ENCODE results near the gene SYT2.
A peak's percentile ranks its signal among the peaks of the same experiment; 100 is the strongest.
"Not testable (repeated sequence)": the region's sequence is repeated elsewhere in the genome, so short reads cannot be mapped to it uniquely, and the experiment has no call there.

SYT2 gene

GRCh38 chr1:202656951-202657646, 53.2 kb downstream of the SYT2 start:
- DNase-seq (ENCODE audit: low spot score) = no peak
- H3K36me3 Mint-ChIP-seq (ENCODE audit: low read depth) = no peaks in the 10 kb centered on the region
- H3K9me3 Mint-ChIP-seq = no peaks in the 10 kb centered on the region
- no peaks in the 10 kb centered on the region for H3K4me1 Mint-ChIP-seq (ENCODE audit: low read depth)
- peaks cover 20% of the 10 kb centered on the region for H3K27me3 Mint-ChIP-seq (ENCODE audit: low read depth)
- H3K4me3 Mint-ChIP-seq = no peak overlapping the region
- H3K27ac Mint-ChIP-seq = no peak overlapping the region

DNA sequence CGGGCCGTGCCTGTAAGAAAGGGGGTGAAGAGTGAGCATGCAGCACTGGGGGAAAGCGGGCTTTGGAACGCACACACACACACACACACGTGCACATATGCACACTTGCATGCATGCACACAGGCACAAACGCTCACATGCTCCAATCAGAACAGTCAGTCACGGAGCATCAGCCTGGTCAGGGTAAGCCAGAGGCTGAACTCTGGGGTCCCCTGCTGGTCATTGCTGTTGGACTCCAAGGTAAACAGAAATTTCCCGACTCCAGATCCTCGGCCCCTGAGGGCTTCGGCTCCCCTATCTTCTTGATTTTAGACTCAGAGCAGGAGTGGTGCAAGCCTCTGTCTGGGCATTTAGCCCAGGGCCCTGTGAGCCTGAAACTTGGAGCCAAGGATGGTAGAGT, 54.2 kb downstream of the SYT2 start:
- DNase-seq (ENCODE audit: low spot score) = no peak
- H3K27me3 Mint-ChIP-seq (ENCODE audit: low read depth) = peaks cover 17% of the 10 kb centered on the region
- H3K4me3 Mint-ChIP-seq = no peak overlapping the region
- no peaks in the 10 kb centered on the region for H3K4me1 Mint-ChIP-seq (ENCODE audit: low read depth)
- no peaks in the 10 kb centered on the region for H3K36me3 Mint-ChIP-seq (ENCODE audit: low read depth)
- no peak overlapping the region for H3K27ac Mint-ChIP-seq
- no peaks in the 10 kb centered on the region for H3K9me3 Mint-ChIP-seq

DNA sequence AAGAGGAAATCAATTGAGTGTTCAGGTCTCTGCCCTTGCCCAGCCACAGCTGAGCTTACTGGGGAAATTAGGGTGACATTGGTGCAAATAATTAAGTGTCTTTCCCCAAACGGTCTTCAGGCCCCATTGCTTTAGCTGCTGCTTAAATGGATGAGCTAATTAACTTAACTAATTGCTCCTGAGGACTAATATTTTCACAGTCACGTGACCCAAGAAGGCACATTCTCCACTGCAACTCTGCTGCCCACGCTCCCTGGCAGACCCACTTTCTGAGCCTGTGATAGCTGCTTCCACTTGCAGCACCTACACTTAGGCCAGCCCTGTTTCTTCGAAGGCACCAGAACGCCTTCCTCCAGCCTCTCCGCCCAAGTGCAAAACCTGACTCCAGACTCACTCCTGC, 56.2 kb downstream of the SYT2 start:
- no peak overlapping the region for H3K4me3 Mint-ChIP-seq
- H3K9me3 Mint-ChIP-seq = no peaks in the 10 kb centered on the region
- no peaks in the 10 kb centered on the region for H3K36me3 Mint-ChIP-seq (ENCODE audit: low read depth)
- H3K4me1 Mint-ChIP-seq (ENCODE audit: low read depth) = no peaks in the 10 kb centered on the region
- no peak overlapping the region for H3K27ac Mint-ChIP-seq
- no peak for DNase-seq (ENCODE audit: low spot score)
- peaks cover 25% of the 10 kb centered on the region for H3K27me3 Mint-ChIP-seq (ENCODE audit: low read depth)

DNA sequence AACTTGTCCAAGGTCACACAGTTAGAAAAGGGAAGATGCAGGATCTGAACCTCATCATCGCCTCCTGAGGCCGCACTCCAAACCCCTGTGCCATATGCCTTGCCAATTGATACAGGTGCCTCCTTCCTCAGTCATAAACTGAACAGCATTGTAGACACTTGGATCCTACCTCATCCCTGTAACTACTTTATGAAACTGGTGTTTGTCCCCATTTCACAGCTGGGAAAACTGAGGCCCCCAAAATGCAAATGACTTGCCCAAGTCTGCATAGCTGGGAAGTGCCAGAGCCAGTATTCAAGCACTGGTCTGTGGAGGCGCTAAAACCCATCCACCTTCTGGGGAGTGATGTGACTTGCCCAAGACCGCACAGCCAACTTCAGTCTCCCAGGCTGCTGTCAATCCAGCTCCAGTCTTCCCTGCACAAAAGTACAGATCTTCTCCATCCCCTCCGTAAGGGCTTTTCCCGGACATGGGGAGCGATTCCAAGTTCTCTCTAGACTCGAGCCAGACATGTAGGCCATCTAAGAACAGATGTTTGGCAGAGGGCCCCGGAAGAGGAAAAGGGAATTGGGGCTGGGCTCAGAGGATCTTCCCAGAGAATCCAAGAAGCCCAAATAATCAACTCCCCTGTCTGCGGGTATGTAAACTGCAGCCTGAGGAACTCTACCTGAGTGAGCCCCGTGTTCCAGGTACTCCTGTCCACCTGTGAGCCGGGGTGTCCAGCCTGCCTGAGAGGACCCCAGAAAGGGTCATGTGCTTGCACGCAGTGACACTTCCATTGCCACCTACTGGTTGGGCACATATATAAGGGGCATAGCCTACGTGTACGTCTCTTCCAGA, 60.5 kb downstream of the SYT2 start:
- H3K27ac Mint-ChIP-seq = no peak overlapping the region
- peaks cover 52% of the 10 kb centered on the region for H3K27me3 Mint-ChIP-seq (ENCODE audit: low read depth)
- no peaks in the 10 kb centered on the region for H3K4me1 Mint-ChIP-seq (ENCODE audit: low read depth)
- no peaks in the 10 kb centered on the region for H3K36me3 Mint-ChIP-seq (ENCODE audit: low read depth)
- H3K9me3 Mint-ChIP-seq = no peaks in the 10 kb centered on the region
- DNase-seq (ENCODE audit: low spot score) = no peak
- H3K4me3 Mint-ChIP-seq = no peak overlapping the region

- peaks cover 60% of the 10 kb centered on the region for H3K27me3 Mint-ChIP-seq (ENCODE audit: low read depth)
- H3K27ac Mint-ChIP-seq = no peak overlapping the region
- H3K36me3 Mint-ChIP-seq (ENCODE audit: low read depth) = no peaks in the 10 kb centered on the region
- no peak overlapping the region for H3K4me3 Mint-ChIP-seq
- no peak for DNase-seq (ENCODE audit: low spot score)
- no peaks in the 10 kb centered on the region for H3K9me3 Mint-ChIP-seq
- H3K4me1 Mint-ChIP-seq (ENCODE audit: low read depth) = peaks cover 2% of the 10 kb centered on the region
These were observed 61.5 kb downstream of the SYT2 start for GRCh38 chr1:202648605-202649226.

DNA sequence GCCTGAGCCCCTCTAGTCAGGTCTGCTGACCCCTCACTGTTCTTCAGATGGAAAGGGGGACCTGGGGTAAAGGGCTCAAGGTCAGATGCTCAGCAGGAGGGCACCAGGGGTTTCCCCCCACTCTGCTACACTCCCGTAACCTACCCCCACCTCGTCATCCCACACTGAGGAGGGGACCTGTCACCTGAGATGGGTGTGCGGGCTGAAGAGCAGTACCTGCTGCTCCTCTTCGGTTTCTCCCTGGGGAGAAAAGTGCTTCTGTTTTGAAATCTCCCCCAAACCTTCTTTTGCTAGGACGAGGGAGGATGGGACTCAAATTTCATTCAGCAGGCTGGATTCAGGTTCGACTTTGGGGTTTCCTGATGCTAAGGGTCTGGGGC, 65.2 kb downstream of the SYT2 start:
- Mint-ChIP-seq H3K36me3 (ENCODE audit: low read depth) (no peaks in the 10 kb centered on the region), H3K27me3 (ENCODE audit: low read depth) (peaks cover 81% of the 10 kb centered on the region), H3K27ac (no peak overlapping the region), H3K4me3 (no peak overlapping the region), H3K4me1 (ENCODE audit: low read depth) (peaks cover 3% of the 10 kb centered on the region), H3K9me3 (no peaks in the 10 kb centered on the region)
- no peak for DNase-seq (ENCODE audit: low spot score)

DNA sequence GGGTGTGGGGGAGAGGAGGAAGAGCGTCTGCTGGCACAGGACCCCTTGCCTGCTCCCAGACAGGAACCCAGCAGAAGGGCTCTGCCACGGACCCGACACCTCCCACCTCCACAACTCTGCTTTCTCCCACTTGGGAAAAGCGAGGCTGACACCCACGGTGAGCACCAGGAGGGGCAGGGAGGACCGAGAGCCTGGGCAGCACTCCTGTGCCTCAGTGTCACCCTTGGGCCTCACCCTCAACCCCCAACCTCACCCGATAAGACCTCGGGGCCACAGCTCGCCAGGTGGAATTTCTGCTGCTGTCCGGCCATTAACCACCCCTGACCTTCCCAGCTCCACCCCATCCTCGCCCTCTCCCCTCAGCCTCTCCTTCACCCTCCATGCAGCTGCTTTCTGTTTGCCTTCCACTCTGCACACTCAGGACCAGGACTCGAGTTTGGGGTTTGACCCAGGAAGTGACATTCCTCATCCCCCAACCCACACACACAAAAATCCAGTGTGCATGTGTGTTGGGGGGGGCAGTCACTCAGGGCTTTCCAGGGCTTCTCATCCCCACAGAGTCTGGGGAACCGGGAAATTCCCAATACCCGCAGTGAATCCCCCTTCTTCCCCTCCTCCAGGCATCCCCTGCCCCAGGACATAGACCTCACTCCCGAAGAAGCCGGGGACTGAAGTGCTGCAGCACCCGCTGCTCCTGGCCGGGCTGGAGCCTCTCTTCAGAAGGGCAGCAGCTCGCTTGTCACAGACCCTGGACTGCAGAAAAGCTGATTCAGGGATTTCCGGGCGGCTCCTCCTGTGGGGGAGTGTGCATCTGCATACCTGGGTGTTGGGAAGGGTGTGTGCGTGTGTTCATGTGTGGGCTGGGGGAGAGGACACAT, 65.8 kb downstream of the SYT2 start:
- Mint-ChIP-seq H3K27ac (no peak overlapping the region), H3K4me3 (no peak overlapping the region), H3K27me3 (ENCODE audit: low read depth) (peaks cover 80% of the 10 kb centered on the region), H3K36me3 (ENCODE audit: low read depth) (no peaks in the 10 kb centered on the region), H3K4me1 (ENCODE audit: low read depth) (peaks cover 3% of the 10 kb centered on the region), H3K9me3 (no peaks in the 10 kb centered on the region)
- no peak for DNase-seq (ENCODE audit: low spot score)

- Mint-ChIP-seq H3K4me3 (peak overlapping the region; percentile 21), H3K27ac (no peak overlapping the region), H3K9me3 (no peaks in the 10 kb centered on the region), H3K4me1 (ENCODE audit: low read depth) (peaks cover 3% of the 10 kb centered on the region), H3K27me3 (ENCODE audit: low read depth) (peaks cover 83% of the 10 kb centered on the region), H3K36me3 (ENCODE audit: low read depth) (no peaks in the 10 kb centered on the region)
- DNase-seq (ENCODE audit: low spot score) = peak; percentile 7
These were observed 66.6 kb downstream of the SYT2 start for GRCh38 chr1:202643397-202644218.

DNA sequence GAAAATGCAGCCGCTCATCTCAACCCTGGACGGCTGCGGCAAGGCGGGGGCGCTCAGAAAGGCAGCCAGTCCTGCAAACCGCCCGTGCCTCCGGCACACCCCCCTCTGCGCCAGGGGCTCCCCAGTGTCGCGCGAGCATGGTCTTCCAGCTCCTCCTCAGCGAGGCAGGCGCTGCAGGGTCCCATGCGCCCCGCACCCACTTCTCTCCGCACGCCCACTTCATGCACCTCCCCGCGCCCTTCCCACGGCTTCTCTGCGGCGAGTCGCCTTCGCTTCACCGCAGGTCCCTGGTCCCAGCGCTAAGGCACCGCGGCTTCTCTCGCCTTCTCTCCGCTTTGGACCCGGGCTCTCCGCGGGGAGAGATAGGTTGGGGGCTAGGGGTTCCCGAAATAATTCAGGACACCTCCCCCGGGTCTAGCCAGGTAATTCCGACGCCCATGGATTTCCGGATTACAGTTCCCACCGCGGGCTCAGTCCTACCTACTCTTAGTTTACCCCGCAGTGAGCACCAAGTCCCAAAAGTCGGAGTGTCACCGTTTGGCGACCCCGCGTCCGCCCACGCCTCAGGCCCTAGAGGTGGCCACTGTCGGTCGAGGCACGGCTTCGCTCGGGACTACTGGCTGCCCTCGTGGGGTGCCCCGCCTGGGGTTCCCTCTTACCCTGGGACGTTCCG, 67.5 kb downstream of the SYT2 start:
- Mint-ChIP-seq H3K36me3 (ENCODE audit: low read depth) (no peaks in the 10 kb centered on the region), H3K4me3 (no peak overlapping the region)

GRCh38 chr1:202642212-202642611, 68.0 kb downstream of the SYT2 start:
- H3K4me3 Mint-ChIP-seq = no peak overlapping the region
- peaks cover 3% of the 10 kb centered on the region for H3K4me1 Mint-ChIP-seq (ENCODE audit: low read depth)
- H3K36me3 Mint-ChIP-seq (ENCODE audit: low read depth) = no peaks in the 10 kb centered on the region
- no peaks in the 10 kb centered on the region for H3K9me3 Mint-ChIP-seq
- no peak overlapping the region for H3K27ac Mint-ChIP-seq
- DNase-seq (ENCODE audit: low spot score) = no peak
- peaks cover 85% of the 10 kb centered on the region for H3K27me3 Mint-ChIP-seq (ENCODE audit: low read depth)

More for the DNA sequence above, 67.5 kb downstream of the SYT2 start:
- peaks cover 88% of the 10 kb centered on the region for H3K27me3 Mint-ChIP-seq (ENCODE audit: low read depth)
- DNase-seq (ENCODE audit: low spot score) = no peak
- peaks cover 3% of the 10 kb centered on the region for H3K4me1 Mint-ChIP-seq (ENCODE audit: low read depth)
- H3K27ac Mint-ChIP-seq = peak overlapping the region; percentile 29
- H3K9me3 Mint-ChIP-seq = no peaks in the 10 kb centered on the region

DNA sequence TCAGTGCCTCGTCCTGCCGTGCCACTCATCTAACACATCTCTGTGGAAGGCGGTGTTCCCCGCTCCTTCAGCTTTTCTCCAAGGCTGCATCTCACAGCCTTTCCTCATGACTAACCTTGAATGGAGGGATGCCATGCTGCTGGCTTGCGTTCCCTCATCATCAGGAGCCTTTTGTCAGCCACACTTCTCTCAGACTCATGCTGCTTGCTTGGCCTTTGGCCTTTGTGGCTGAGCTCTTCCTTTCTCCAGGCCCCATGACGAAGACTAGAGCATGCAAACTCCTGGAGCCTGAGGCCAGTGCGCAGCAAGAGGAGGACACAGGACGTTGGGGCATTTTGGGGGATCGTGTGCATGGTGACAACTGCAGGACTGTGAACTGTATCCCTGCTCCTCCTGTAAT, 70.8 kb downstream of the SYT2 start:
- Mint-ChIP-seq H3K36me3 (ENCODE audit: low read depth) (no peaks in the 10 kb centered on the region), H3K4me3 (no peak overlapping the region)

DNA sequence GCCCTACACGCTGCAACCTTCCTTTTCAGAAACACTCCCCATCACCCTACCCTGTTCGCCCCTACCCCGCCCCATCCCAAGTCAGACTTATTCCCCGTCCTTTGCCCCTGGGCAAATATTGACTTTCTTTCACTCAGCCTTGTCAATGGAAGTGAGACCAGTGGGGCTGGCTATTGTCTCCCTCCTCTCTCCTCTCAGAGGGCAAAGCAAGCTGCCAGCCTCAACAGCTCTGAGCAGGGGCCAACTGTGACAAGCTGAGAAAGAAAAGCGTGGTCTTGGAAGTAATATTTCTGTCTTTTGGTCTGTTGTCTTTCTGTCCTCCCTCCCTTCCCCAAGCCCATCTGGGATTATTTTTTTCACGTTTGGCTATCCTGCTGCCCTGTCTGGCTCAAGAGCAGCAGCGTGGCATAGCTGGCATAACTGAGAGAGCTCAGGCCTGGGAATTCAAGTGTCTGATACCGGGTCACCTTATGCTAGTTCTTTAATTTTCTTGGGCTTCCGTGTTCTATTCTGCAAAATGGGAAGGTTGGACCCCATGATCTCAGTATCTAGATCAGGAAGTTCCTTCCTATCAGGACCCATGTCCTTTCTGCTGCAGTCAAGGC, 71.5 kb downstream of the SYT2 start:
- not testable (repeated sequence) for H3K36me3 Mint-ChIP-seq (ENCODE audit: low read depth); H3K9me3 Mint-ChIP-seq; H3K4me3 Mint-ChIP-seq; DNase-seq (ENCODE audit: low spot score); H3K4me1 Mint-ChIP-seq (ENCODE audit: low read depth); H3K27ac Mint-ChIP-seq
- H3K27me3 Mint-ChIP-seq (ENCODE audit: low read depth) = peaks cover 67% of the 10 kb centered on the region

More for the DNA sequence above, 70.8 kb downstream of the SYT2 start:
- H3K27me3 Mint-ChIP-seq (ENCODE audit: low read depth) = peaks cover 72% of the 10 kb centered on the region
- H3K9me3 Mint-ChIP-seq = no peaks in the 10 kb centered on the region
- H3K4me1 Mint-ChIP-seq (ENCODE audit: low read depth) = peaks cover 3% of the 10 kb centered on the region
- DNase-seq (ENCODE audit: low spot score) = no peak
- no peak overlapping the region for H3K27ac Mint-ChIP-seq
